Suprapubic skin (tissue), 4 donors: Measurements from ENCODE around the gene CRABP2. TPM values are rescaled to one million over a fixed set of nuclear protein-coding genes. Genes with fewer than 3 reads are reported as not detected.

ENCODE experiments used
- DNase-seq, 2 donors: peaks; one replicate each; pipeline ENCODE4 v3.0.0-alpha.2; 2019; ENCODE audit warnings: low spot score in 2 of 2
- H3K27ac ChIP-seq: fragments of 200-600 bp; sonication (generic); one replicate; pipeline ENCODE4 v1.5.1; 2019
- H3K27me3 ChIP-seq: fragments of 200-600 bp; sonication (generic); one replicate; pipeline ENCODE4 v1.5.1; 2019
- H3K36me3 ChIP-seq: fragments of 200-600 bp; sonication (generic); one replicate; pipeline ENCODE4 v1.5.1; 2019
- H3K4me1 ChIP-seq: fragments of 200-600 bp; sonication (generic); one replicate; pipeline ENCODE4 v1.5.1; 2019
- H3K4me3 ChIP-seq: fragments of 200-600 bp; sonication (generic); one replicate; pipeline ENCODE4 v1.5.1; 2019; ENCODE audit warnings: mild to moderate bottlenecking
- H3K9me3 ChIP-seq: fragments of 200-600 bp; sonication (generic); one replicate; pipeline ENCODE4 v1.5.1; 2019
- CTCF ChIP-seq, 2 donors: fragments of 200-600 bp in 1 of 2; fragments of 450-650 bp in 1 of 2; sonication (generic) in 1 of 2; IDR thresholded peaks; one replicate each; pipeline ENCODE4 v1.5.1; 2016 to 2019; ENCODE audit warnings: antibody characterized with exemption in 2 of 2, mild to moderate bottlenecking in 1 of 2, moderate library complexity in 1 of 2
- EP300 ChIP-seq: sonication (generic); formaldehyde crosslinking; IDR thresholded peaks from one replicate; pipeline ENCODE4 v1.6.1; 2017; ENCODE audit warnings: antibody characterized with exemption
- POLR2A ChIP-seq, 2 donors: fragments of 450-650 bp; IDR thresholded peaks; one replicate each; pipeline ENCODE4 v1.6.1; 2017; ENCODE audit warnings: antibody characterized with exemption in 2 of 2, mild to moderate bottlenecking in 2 of 2, moderate library complexity in 2 of 2
- POLR2AphosphoS5 ChIP-seq, 3 donors: sonication (generic); formaldehyde crosslinking; IDR thresholded peaks; one replicate each; pipeline ENCODE4 v1.6.1; 2017; ENCODE audit warnings: antibody characterized with exemption in 3 of 3
- WGBS: methylation state at CpG from one replicate; pipeline ENCODE4 v1.1.5; 2018; 5-methylcytosine and 5-hydroxymethylcytosine counted together
- total RNA-seq, 4 donors: library from RNA; depleted of rRNA; stranded (reverse); fragments of >200 nt; gene quantifications; one replicate each; pipeline ENCODE4 v1.1.0, GENCODE V29; 2016

CRABP2 gene
- total RNA-seq, 4 donors from 2014 or later: 38.4 to 98.0 (median 68.2) TPM

- peaks cover 30% of the 10 kb centered on the region for H3K27me3 ChIP-seq
- 37% methylated on average over 6 of the region's 6 CpGs for WGBS
- H3K36me3 ChIP-seq: no peaks in the 10 kb centered on the region
- H3K4me1 ChIP-seq: peaks cover 70% of the 10 kb centered on the region
- H3K9me3 ChIP-seq: no peaks in the 10 kb centered on the region
- TF ChIP-seq POLR2AphosphoS5 (IDR thresholded peaks at IDR 0.05) (no peak), EP300 (no peak), CTCF (IDR thresholded peaks at IDR 0.05) (no peak), POLR2A (IDR thresholded peaks at IDR 0.05) (no peak)
- no peak overlapping the region for H3K27ac ChIP-seq
- H3K4me3 ChIP-seq: no peak overlapping the region
- no peak for DNase-seq
Observed at GRCh38 chr1:156659661-156659987, 45.8 kb downstream of the CRABP2 start.

GRCh38 chr1:156658945-156659574 lies 46.3 kb downstream of the CRABP2 start:
- peaks cover 65% of the 10 kb centered on the region for H3K4me1 ChIP-seq
- no peak overlapping the region for H3K4me3 ChIP-seq
- peaks cover 35% of the 10 kb centered on the region for H3K27me3 ChIP-seq
- H3K36me3 ChIP-seq: no peaks in the 10 kb centered on the region
- no peak overlapping the region for H3K27ac ChIP-seq
- no peaks in the 10 kb centered on the region for H3K9me3 ChIP-seq
- TF ChIP-seq POLR2A (IDR thresholded peaks at IDR 0.05): no peak
- TF ChIP-seq POLR2AphosphoS5 (IDR thresholded peaks at IDR 0.05): no peak
- TF ChIP-seq CTCF (IDR thresholded peaks at IDR 0.05): no peak
- no peak for TF ChIP-seq EP300
- 81% methylated on average over 6 of the region's 10 CpGs for WGBS
- DNase-seq: no peak

- peaks cover 60% of the 10 kb centered on the region for H3K4me1 ChIP-seq
Observed at GRCh38 chr1:156658496-156658895, 46.9 kb downstream of the CRABP2 start.

GRCh38 chr1:156657741-156658319 lies 47.6 kb downstream of the CRABP2 start:
- TF ChIP-seq EP300 (no peak), POLR2A (IDR thresholded peaks at IDR 0.05) (no peak), POLR2AphosphoS5 (IDR thresholded peaks at IDR 0.05) (no peak), CTCF (IDR thresholded peaks at IDR 0.05) (no peak)
- Histone ChIP-seq H3K36me3 (no peaks in the 10 kb centered on the region), H3K27ac (no peak overlapping the region), H3K4me3 (peak overlapping the region; percentile 34), H3K4me1 (peaks cover 53% of the 10 kb centered on the region), H3K27me3 (peaks cover 44% of the 10 kb centered on the region), H3K9me3 (no peaks in the 10 kb centered on the region)
- peak in 1 of 2 donors; percentile 57 for DNase-seq
- 16% methylated on average over 15 of the region's 15 CpGs for WGBS

More at GRCh38 chr1:156658496-156658895, 46.9 kb downstream of the CRABP2 start:
- WGBS: 91% methylated on average over 14 of the region's 14 CpGs
- DNase-seq: no peak
- peaks cover 41% of the 10 kb centered on the region for H3K27me3 ChIP-seq
- H3K36me3 ChIP-seq: no peaks in the 10 kb centered on the region
- H3K27ac ChIP-seq: no peak overlapping the region
- TF ChIP-seq POLR2AphosphoS5 (IDR thresholded peaks at IDR 0.05): no peak
- no peak for TF ChIP-seq EP300
- TF ChIP-seq CTCF (IDR thresholded peaks at IDR 0.05): no peak
- no peak for TF ChIP-seq POLR2A (IDR thresholded peaks at IDR 0.05)
- H3K4me3 ChIP-seq: no peak overlapping the region
- H3K9me3 ChIP-seq: no peaks in the 10 kb centered on the region

- peak; percentile 88 for DNase-seq
- H3K9me3 ChIP-seq: no peaks in the 10 kb centered on the region
- H3K27ac ChIP-seq: no peak overlapping the region
- WGBS: 2% methylated on average over 51 of the region's 54 CpGs
- H3K36me3 ChIP-seq: no peaks in the 10 kb centered on the region
- H3K4me3 ChIP-seq: peak overlapping the region; percentile 34
- TF ChIP-seq EP300 (no peak), CTCF (IDR thresholded peaks at IDR 0.05) (peak; percentile 92 to 96)
- peaks cover 45% of the 10 kb centered on the region for H3K4me1 ChIP-seq
- peaks cover 49% of the 10 kb centered on the region for H3K27me3 ChIP-seq
Observed at GRCh38 chr1:156656806-156657740, 48.3 kb downstream of the CRABP2 start.
